HG03520 (cell line): ENCODE results near the gene ENKUR.

Source experiments
- ATAC-seq: cut with Tn5 transposase; IDR thresholded peaks from one replicate; pipeline ENCODE4 v1.9.1; 2021; ENCODE audit warnings: mild to moderate bottlenecking, moderate library complexity; ENCODE audit not compliant: unreplicated experiment

The ENKUR gene

GRCh38 chr10:25015828-25016375, at the start of gene ENKUR:
TSS of gene ENKUR (minus strand) at chr10:25016158. CDS start at chr10:25015936, 222 bp downstream.
- peak; percentile 63 for ATAC-seq

- no peak for ATAC-seq
Observed at GRCh38 chr10:25064401-25064800, 48.4 kb upstream of the ENKUR start.

GRCh38 chr10:25063644-25064043, 47.7 kb upstream of the ENKUR start:
- ATAC-seq, result no peak

GRCh38 chr10:25063157-25063556, 47.2 kb upstream of the ENKUR start:
- no peak for ATAC-seq

- ATAC-seq, result no peak
Observed at GRCh38 chr10:25061711-25062449, 45.9 kb upstream of the ENKUR start.

- no peak for ATAC-seq
Observed at GRCh38 chr10:25061125-25061524, 45.2 kb upstream of the ENKUR start.

DNA sequence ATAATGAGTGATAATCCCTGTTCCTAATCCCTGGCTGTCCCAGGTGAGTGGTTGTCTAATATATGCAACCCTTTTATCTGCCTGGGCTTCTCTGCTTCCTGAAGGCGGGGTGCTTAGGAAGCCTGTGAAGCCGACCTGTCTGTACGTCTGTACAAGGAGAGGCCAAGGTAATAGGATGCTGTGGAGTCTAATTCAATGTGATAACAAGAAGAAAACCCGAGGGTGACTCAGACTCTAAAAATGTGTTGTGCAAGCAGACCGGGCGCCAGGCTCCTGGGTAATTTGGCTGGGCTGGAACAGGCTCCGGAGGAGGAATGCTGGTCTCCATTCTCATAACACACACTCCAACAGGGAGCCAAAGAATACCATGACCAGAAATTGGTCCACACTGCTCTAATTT, 44.0 kb upstream of the ENKUR start:
- no peak for ATAC-seq

DNA sequence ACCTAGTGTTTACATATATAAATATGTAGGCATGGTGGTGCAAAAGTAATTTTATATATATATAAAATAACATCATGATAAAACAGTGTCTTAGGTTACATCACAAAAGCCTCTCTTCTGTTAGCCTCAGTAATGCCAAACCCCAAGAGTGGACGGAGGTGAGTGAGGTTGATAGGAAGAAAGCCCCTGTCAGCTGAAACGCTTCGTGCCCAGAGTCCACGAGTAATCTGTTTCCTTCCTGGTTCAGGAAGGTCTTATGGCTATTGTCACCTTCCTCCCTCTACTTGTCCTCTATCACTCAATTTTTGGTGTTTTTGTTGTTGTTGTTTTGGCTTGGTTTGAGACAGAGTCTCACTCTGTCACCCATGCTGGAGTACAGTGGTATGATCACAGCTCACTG, 41.9 kb upstream of the ENKUR start:
- no peak for ATAC-seq

DNA sequence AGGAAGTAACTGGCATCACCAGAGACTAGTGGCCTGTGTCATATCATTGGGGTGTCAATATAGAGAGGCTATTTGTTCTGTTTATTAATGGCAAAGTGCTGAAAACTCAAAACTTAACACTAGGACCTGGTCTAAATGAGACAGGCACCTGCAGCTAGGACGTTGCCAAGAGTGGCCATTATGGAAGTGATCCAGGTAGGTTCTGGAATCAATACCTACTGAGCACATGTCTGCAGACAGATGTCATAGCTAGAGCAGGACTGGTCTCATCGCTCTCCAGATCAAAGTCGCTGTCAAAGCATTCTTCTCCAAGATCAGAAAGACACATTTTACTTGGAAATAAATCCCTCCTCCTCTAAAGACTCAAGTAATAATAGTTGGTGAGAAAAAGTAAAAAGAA, 40.8 kb upstream of the ENKUR start:
- no peak for ATAC-seq

DNA sequence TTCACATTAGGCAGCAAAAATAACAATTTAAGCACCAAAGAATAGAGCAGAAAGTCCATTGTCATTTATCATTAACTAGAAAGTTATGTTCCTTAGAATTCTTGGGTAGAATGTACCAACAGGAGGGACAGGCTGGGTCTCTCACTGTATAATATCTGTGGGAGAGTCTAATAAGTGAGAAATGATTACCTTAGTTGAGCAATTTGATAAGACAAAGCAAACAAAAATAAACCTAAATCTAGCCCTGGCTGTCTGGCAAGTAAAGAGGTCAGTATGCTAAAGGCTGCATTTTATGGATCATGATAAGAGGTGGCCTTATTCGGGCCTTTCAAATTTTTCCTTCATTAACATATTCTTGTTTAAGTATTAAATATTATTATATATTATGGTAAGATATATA, 36.1 kb upstream of the ENKUR start:
- ATAC-seq, result no peak

DNA sequence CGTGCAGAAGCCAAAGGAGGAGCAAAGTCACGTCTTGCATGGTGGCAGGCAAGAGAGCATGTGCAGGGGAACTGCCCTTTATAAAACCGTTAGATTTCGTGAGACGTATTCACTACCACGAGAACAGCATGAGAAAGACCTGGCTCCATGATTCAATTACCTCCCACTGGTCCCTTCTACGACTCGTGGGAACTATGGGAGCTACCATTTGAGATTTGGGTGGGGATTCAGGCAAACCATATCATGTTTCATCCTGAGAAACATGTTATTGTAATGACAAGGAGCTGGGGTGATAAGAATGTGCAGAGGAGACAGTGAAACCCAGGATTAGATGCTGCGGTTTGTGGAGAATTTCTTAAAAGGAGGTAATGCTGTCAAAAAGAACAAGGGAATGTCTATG, 34.4 kb upstream of the ENKUR start:
- no peak for ATAC-seq

DNA sequence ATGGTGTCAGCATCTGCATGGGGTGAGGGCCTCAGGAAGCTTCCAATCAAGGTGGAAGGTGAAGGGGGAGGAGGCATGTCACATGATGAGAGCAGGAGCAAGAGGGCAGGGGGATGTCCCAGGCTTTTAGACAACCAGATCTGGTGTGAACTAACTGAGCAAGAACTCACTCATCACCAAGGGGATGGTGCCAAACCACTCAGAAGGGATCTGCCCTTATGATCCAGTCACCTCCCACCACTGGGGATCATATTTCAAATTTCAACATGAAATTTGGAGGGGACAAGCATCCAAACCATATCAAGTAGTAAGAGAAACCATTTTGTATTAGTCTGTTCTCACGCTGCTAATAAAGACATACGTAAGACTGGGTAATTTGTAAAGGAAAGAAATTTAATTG, 34.0 kb upstream of the ENKUR start:
- no peak for ATAC-seq

DNA sequence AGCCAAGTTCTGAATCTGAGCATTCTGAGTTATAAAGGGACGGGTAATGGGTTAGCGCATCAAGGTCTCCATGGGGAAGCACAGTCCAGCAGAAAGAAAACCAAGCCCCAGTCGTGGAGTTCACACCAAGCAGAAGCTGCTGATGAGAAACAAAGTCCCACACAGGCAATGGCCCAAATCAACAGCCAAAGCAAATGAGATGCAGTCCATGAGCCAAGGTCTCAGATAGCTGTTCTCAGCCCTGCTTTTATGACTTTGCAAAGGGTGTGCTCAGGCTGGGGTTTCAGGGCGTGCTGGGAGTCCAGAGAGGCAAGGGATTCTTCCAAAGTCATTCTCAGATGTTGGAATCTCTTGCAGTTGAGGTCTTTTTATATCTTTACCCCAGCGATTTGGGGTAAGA, 32.5 kb upstream of the ENKUR start:
- ATAC-seq, result no peak

GRCh38 chr10:25047591-25048301, 31.8 kb upstream of the ENKUR start:
- ATAC-seq, result no peak

DNA sequence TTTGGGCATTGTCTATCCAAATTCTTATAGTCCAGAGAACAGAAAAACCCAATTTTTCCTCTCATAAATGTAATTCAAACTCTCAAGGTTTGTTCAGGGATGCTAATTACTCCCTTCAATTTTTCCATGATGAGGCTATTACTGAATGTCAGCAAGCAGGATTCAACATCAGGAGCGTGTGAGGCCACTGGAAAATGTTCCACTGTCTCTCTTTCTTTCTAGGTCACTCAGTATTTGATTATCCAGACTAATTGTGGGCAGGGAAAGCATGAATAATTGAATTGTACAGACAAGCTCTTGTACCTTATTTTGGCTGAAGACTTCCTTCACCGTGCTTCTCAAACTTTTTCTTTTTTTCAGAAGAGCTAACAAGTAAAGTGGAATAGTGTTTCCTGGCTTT, 31.1 kb upstream of the ENKUR start:
- ATAC-seq, result no peak

GRCh38 chr10:25046641-25047040, 30.7 kb upstream of the ENKUR start:
- ATAC-seq, result no peak

DNA sequence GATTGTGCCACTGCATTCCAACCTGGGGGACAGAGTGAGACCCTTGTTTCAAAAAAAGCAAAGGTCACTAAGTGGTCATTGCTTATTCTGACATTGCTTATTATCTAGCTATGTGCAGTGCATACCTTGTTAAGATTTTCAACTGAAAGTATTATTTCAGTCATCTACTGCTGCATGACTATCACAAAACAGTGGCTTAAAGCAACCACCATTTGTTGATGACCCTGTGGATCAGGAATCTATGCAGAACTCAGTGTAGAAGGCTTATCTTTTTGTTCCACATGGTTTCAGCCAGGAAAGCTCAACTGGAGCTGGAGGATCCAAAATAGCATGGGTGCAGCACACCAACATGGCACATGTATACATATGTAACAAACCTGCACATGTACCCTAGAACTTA, 23.6 kb upstream of the ENKUR start:
- ATAC-seq, result no peak

GRCh38 chr10:25038325-25038724, 22.4 kb upstream of the ENKUR start:
- ATAC-seq, result no peak

GRCh38 chr10:25036381-25036780, 20.4 kb upstream of the ENKUR start:
- peak; percentile 63 for ATAC-seq

GRCh38 chr10:25029519-25029918, 13.6 kb upstream of the ENKUR start:
- ATAC-seq, result no peak

GRCh38 chr10:25028711-25029110, 12.8 kb upstream of the ENKUR start:
- no peak for ATAC-seq

DNA sequence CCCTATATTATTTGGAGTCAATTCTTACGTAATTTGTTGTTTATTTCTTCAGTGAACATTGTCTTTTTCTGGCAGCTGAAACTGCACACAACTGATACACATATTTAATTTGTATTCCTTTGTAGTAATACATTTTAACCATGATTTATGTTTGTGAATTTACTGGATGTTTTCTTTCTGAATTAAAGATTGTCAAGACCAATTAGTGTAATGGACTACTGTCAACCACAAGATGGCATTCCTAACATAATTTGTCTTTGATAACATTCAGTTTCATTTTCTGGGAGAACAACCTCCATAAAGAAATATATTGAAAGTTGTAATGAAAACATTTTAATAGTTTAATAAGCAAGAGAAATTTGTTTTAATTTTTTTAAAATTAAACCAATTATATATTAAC, 10.5 kb upstream of the ENKUR start:
- no peak for ATAC-seq
